Panc1 (cell line): Measurements from ENCODE around the gene MAPK10.

ENCODE experiments used
- CTCF ChIP-seq: fragments of 450-650 bp; IDR thresholded peaks from 2 replicates; pipeline ENCODE4 v1.5.1; 2017; ENCODE audit warnings: mild to moderate bottlenecking
- POLR2AphosphoS5 ChIP-seq: IDR thresholded peaks from 2 replicates; pipeline ENCODE4 v1.6.1; 2012; ENCODE audit warnings: mild to moderate bottlenecking, low read depth, low read length, moderate library complexity
- REST ChIP-seq, 2 experiments: IDR thresholded peaks; 2 replicates each; pipeline ENCODE4 v1.6.1; 2011 to 2012; ENCODE audit warnings: low read depth in 2 of 2, control low read depth in 1 of 2, low read length in 1 of 2, mild to moderate bottlenecking in 1 of 2, moderate library complexity in 1 of 2; ENCODE audit not compliant: insufficient read depth in 1 of 2
- SIN3A ChIP-seq: IDR thresholded peaks from 2 replicates; pipeline ENCODE4 v1.6.1; 2012; ENCODE audit warnings: low read depth, mild to moderate bottlenecking, low read length, moderate library complexity, borderline replicate concordance; ENCODE audit not compliant: insufficient read depth
- TCF7L2 ChIP-seq: IDR thresholded peaks from 2 replicates; pipeline ENCODE4 v1.6.1; 2011; ENCODE audit warnings: mild to moderate bottlenecking, low read depth, low read length, inconsistent platforms

GRCh38 chr4:86356425-86357210, 3.2 kb downstream of the MAPK10 start:
- TF ChIP-seq CTCF, result no peak
- TF ChIP-seq TCF7L2, result no peak
- TF ChIP-seq REST (IDR thresholded peaks at IDR 0.05; ENCODE audit: insufficient read depth in 1 of 2, low read depth in 2 of 2, low read length in 1 of 2), result no peak
- no peak for TF ChIP-seq POLR2AphosphoS5
- TF ChIP-seq SIN3A, result no peak
